ENCODE measurements around the gene AAK1.

Gene AAK1

DNA sequence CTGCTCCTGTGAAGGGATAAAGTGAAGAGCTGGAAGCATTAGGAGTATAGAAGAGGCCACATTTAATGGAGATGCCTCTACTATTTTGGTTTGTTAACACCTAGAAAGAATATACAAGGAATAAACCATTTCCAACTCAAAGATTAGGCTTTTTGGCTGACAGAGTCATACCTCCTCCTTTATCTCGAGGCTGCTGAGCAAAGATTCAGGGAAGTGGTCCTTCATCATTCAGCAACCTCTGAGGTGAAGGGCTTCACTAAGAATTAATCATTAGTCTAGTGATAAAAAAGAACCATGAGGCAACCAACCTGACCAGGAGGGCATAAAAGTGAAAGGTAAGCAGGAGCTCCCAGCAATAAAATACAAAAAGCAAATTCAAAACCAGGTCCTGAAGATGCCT lies 25.8 kb downstream of the AAK1 start:
- no peaks in the 10 kb centered on the region for H3K27me3 ChIP-seq (ENCODE audit: insufficient read depth, low read length, poor library complexity)

DNA sequence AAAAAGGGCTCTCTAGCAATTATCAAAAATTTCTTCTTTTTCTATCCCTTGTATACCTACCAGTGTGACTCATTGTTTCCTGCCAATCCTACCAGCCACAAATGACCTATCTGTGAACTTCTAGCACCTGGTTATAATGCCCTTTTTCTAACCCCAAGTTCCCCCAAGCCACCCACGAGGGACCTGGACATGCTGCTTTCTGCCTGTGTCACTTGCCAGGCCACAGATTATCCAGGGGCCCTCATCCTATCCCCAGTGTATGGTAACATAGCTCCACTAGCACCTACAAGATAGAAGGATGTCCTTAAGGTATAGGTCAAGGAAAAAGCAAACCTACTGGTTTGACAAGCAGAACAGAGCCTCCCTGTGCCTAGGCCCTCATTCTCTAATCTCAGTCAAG lies 26.8 kb downstream of the AAK1 start:
- TF ChIP-seq EZH2 (IDR thresholded peaks at IDR 0.05; ENCODE audit: borderline replicate concordance, low read depth, low read length, severe bottlenecking): no peak
- TF ChIP-seq, protein P1, sequence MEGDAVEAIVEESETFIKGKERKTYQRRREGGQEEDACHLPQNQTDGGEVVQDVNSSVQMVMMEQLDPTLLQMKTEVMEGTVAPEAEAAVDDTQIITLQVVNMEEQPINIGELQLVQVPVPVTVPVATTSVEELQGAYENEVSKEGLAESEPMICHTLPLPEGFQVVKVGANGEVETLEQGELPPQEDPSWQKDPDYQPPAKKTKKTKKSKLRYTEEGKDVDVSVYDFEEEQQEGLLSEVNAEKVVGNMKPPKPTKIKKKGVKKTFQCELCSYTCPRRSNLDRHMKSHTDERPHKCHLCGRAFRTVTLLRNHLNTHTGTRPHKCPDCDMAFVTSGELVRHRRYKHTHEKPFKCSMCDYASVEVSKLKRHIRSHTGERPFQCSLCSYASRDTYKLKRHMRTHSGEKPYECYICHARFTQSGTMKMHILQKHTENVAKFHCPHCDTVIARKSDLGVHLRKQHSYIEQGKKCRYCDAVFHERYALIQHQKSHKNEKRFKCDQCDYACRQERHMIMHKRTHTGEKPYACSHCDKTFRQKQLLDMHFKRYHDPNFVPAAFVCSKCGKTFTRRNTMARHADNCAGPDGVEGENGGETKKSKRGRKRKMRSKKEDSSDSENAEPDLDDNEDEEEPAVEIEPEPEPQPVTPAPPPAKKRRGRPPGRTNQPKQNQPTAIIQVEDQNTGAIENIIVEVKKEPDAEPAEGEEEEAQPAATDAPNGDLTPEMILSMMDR (IDR thresholded peaks at IDR 0.05; ENCODE audit: borderline replicate concordance, extremely low read depth, low read length, poor library complexity, severe bottlenecking): no peak
- Histone ChIP-seq H3K36me3 (ENCODE audit: insufficient read depth, low read length) (peaks cover 75% of the 10 kb centered on the region), H3K4me3 (ENCODE audit: low read depth in 1 of 2, low read length in 2 of 2) (no peak overlapping the region), H3K4me1 (ENCODE audit: insufficient read depth, low read length) (peaks cover 40% of the 10 kb centered on the region), H2AFZ (ENCODE audit: low read depth, low read length) (no peak overlapping the region), H3K9me3 (ENCODE audit: insufficient read depth, low read length, severe bottlenecking) (no peaks in the 10 kb centered on the region), H4K20me1 (ENCODE audit: insufficient read depth, low read length) (peaks cover 80% of the 10 kb centered on the region), H3K9ac (ENCODE audit: low read depth, low read length) (no peak overlapping the region), H3K27me3 (ENCODE audit: insufficient read depth, low read length, poor library complexity) (no peaks in the 10 kb centered on the region), H3K79me2 (ENCODE audit: insufficient read depth, low read length) (peaks cover 100% of the 10 kb centered on the region), H3K4me2 (ENCODE audit: insufficient read depth, low read length) (no peak overlapping the region), H3K27ac (ENCODE audit: low read length) (peak overlapping the region; percentile 35)
- no peak for ATAC-seq (ENCODE audit: insufficient read depth, low read depth)
- no peak for DNase-seq

More for the DNA sequence above, 25.8 kb downstream of the AAK1 start:
- peaks cover 100% of the 10 kb centered on the region for H3K79me2 ChIP-seq (ENCODE audit: insufficient read depth, low read length)
- ATAC-seq (ENCODE audit: insufficient read depth, low read depth): no peak
- H3K4me2 ChIP-seq (ENCODE audit: insufficient read depth, low read length): no peak overlapping the region
- peaks cover 65% of the 10 kb centered on the region for H3K36me3 ChIP-seq (ENCODE audit: insufficient read depth, low read length)
- H2AFZ ChIP-seq (ENCODE audit: low read depth, low read length): no peak overlapping the region
- no peak for DNase-seq
- H3K27ac ChIP-seq (ENCODE audit: low read length): 0 out of 2 replicates have a peak overlapping the region, but pooled peaks have one; percentile 12
- TF ChIP-seq, protein P1 (IDR thresholded peaks at IDR 0.05; ENCODE audit: borderline replicate concordance, extremely low read depth, low read length, poor library complexity, severe bottlenecking): no peak
- no peak for TF ChIP-seq EZH2 (IDR thresholded peaks at IDR 0.05; ENCODE audit: borderline replicate concordance, low read depth, low read length, severe bottlenecking)
- no peak overlapping the region for H3K9ac ChIP-seq (ENCODE audit: low read depth, low read length)
- H3K9me3 ChIP-seq (ENCODE audit: insufficient read depth, low read length, severe bottlenecking): no peaks in the 10 kb centered on the region
- H3K4me1 ChIP-seq (ENCODE audit: insufficient read depth, low read length): peaks cover 48% of the 10 kb centered on the region
- H4K20me1 ChIP-seq (ENCODE audit: insufficient read depth, low read length): peaks cover 84% of the 10 kb centered on the region
- H3K4me3 ChIP-seq (ENCODE audit: low read depth in 1 of 2, low read length in 2 of 2): no peak overlapping the region

DNA sequence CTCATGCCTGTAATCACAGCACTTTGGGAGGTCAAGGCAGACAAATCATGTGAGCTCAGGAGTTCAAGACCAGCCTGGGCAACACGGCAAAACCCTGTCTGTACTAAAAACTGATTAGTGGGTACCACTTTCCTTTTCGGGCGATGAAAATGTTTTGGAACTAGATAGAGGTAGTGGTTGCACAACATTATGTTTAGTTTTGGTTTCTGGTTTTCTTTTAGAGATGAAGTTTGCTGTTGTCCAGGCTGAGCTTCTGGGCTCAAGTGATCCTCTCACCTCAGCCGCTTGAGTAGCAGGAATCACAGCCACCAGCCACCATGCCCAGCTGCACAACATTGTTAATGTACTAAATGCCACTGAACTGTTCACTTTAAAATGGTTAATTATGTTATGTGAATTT lies 27.6 kb downstream of the AAK1 start:
- Histone ChIP-seq H4K20me1 (ENCODE audit: insufficient read depth, low read length) (peaks cover 76% of the 10 kb centered on the region), H3K4me2 (ENCODE audit: insufficient read depth, low read length) (no peak overlapping the region), H3K9me3 (ENCODE audit: insufficient read depth, low read length, severe bottlenecking) (no peaks in the 10 kb centered on the region), H3K9ac (ENCODE audit: low read depth, low read length) (no peak overlapping the region), H3K79me2 (ENCODE audit: insufficient read depth, low read length) (peaks cover 100% of the 10 kb centered on the region), H3K4me3 (ENCODE audit: low read depth in 1 of 2, low read length in 2 of 2) (no peak overlapping the region), H2AFZ (ENCODE audit: low read depth, low read length) (no peak overlapping the region), H3K27me3 (ENCODE audit: insufficient read depth, low read length, poor library complexity) (no peaks in the 10 kb centered on the region), H3K27ac (ENCODE audit: low read length) (no peak overlapping the region), H3K4me1 (ENCODE audit: insufficient read depth, low read length) (peaks cover 32% of the 10 kb centered on the region), H3K36me3 (ENCODE audit: insufficient read depth, low read length) (peaks cover 83% of the 10 kb centered on the region)
- TF ChIP-seq, protein P1 (IDR thresholded peaks at IDR 0.05; ENCODE audit: borderline replicate concordance, extremely low read depth, low read length, poor library complexity, severe bottlenecking): no peak
- TF ChIP-seq EZH2 (IDR thresholded peaks at IDR 0.05; ENCODE audit: borderline replicate concordance, low read depth, low read length, severe bottlenecking): no peak
- no peak for ATAC-seq (ENCODE audit: insufficient read depth, low read depth)
- DNase-seq: no peak
